ENCODE data around the gene OGFR. TPM values are rescaled to one million over a fixed set of nuclear protein-coding genes. Genes with fewer than 3 reads are reported as not detected.

OGFR gene
- total and polyA plus RNA-seq, 2 donors (not counting 3 experiments of a cell fraction or from before 2014, with no cell fraction given): 30.8 to 44.0 TPM

DNA sequence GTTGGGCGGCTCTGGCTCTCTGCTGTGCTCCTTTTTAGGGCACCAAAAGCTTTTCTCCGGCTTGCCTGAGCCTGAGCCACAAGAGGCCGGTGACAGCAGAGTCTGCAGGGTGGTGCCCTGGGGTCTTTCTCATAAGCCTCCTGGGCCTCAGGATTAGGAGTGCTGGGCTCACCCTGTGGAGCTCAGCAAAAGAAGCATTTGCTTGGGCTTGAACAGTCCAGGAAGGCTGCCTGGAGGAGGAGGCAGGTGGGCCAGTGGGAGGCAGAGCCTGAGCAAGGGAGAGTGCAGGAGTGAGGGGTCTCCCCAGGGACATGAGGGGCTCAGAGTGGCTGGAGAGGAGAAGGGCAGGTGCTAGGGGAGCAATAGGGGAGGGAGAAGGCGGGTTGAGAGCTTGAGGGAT is 41.2 kb upstream of the OGFR start:
- intact Hi-C loops (cut with micrococcal nuclease) (no loop called here), dilution Hi-C loops (cut with MboI; ENCODE audit: extremely low pct_ligation_motif_present, low sequenced_read_pairs) (no loop called here)
- H3K9me1 ChIP-seq (replicated peaks; ENCODE audit: control insufficient read depth, extremely low read depth, insufficient read depth, low read length): no peaks in the 10 kb centered on the region
- no peaks in the 10 kb centered on the region for H3K79me2 ChIP-seq (ENCODE audit: control insufficient read depth, insufficient read depth, low read length)
- ChIA-PET CTCF (interaction anchor here (0.9 to 1.3 kb wide), 3 partner anchors 9 to 28 kb away, joined by 3 to 4 read pairs (median 3); no protein-coding TSS in a partner anchor), POLR2A (no interaction called here)
- no peaks in the 10 kb centered on the region for H3K4me1 ChIP-seq (ENCODE audit: control insufficient read depth, extremely low read depth, insufficient read depth, low read length)
- H3K27me3 ChIP-seq (ENCODE audit: control insufficient read depth in 2 of 2, insufficient read depth in 2 of 2, low read length in 2 of 2): no peaks in the 10 kb centered on the region
- H3K9ac ChIP-seq (replicated peaks; ENCODE audit: extremely low read depth, insufficient read depth, low read length): no peak overlapping the region
- FAIRE-seq (no peak), DNase-seq (ENCODE audit: low read depth, low spot score) (no peak)
- BruUV-seq (replicated peaks): no TSS peak
- H2AFZ ChIP-seq (ENCODE audit: low read depth, low read length): no peak overlapping the region
- TF ChIP-seq FOS (IDR thresholded peaks at IDR 0.05; ENCODE audit: borderline replicate concordance, insufficient read depth, low read length) (no peak), MYC (IDR thresholded peaks at IDR 0.05; ENCODE audit: low read depth, low read length) (no peak), EZH2 (IDR thresholded peaks at IDR 0.05; ENCODE audit: borderline replicate concordance, low read depth, low read length, severe bottlenecking) (no peak), POLR2AphosphoS5 (IDR thresholded peaks at IDR 0.05; ENCODE audit: insufficient read depth, low read depth, low read length) (no peak), JUN (IDR thresholded peaks at IDR 0.05; ENCODE audit: borderline replicate concordance, insufficient read depth, insufficient read length, low read depth) (no peak), POLR2A (IDR thresholded peaks at IDR 0.05; ENCODE audit: low read depth, low read length) (no peak), GATA2 (IDR thresholded peaks at IDR 0.05; ENCODE audit: insufficient read depth, insufficient read length, low read depth, low read length) (no peak)
- TF ChIP-seq, protein P1, sequence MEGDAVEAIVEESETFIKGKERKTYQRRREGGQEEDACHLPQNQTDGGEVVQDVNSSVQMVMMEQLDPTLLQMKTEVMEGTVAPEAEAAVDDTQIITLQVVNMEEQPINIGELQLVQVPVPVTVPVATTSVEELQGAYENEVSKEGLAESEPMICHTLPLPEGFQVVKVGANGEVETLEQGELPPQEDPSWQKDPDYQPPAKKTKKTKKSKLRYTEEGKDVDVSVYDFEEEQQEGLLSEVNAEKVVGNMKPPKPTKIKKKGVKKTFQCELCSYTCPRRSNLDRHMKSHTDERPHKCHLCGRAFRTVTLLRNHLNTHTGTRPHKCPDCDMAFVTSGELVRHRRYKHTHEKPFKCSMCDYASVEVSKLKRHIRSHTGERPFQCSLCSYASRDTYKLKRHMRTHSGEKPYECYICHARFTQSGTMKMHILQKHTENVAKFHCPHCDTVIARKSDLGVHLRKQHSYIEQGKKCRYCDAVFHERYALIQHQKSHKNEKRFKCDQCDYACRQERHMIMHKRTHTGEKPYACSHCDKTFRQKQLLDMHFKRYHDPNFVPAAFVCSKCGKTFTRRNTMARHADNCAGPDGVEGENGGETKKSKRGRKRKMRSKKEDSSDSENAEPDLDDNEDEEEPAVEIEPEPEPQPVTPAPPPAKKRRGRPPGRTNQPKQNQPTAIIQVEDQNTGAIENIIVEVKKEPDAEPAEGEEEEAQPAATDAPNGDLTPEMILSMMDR (IDR thresholded peaks at IDR 0.05; ENCODE audit: extremely low read depth in 1 of 2, insufficient read depth in 1 of 2, low read depth in 1 of 2, low read length in 2 of 2): no peak
- TF ChIP-seq, protein P2, sequence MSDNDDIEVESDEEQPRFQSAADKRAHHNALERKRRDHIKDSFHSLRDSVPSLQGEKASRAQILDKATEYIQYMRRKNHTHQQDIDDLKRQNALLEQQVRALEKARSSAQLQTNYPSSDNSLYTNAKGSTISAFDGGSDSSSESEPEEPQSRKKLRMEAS (IDR thresholded peaks at IDR 0.05; ENCODE audit: insufficient read depth, insufficient read length): no peak
- no peak overlapping the region for H3K4me2 ChIP-seq (ENCODE audit: insufficient read depth, low read length)
- H3K36me3 ChIP-seq (ENCODE audit: control insufficient read depth in 2 of 2, extremely low read depth in 1 of 2, insufficient read depth in 2 of 2, low read length in 2 of 2): no peaks in the 10 kb centered on the region
- H4K20me1 ChIP-seq (replicated peaks; ENCODE audit: control insufficient read depth, extremely low read depth, insufficient read depth, low read length): no peaks in the 10 kb centered on the region
- no peaks in the 10 kb centered on the region for H3K9me3 ChIP-seq (replicated peaks; ENCODE audit: control insufficient read depth, insufficient read depth, low read length)
- H3K4me3 ChIP-seq (replicated peaks in 1 of 3; ENCODE audit: insufficient read depth in 1 of 3, low read depth in 1 of 3, low read length in 3 of 3): no peak overlapping the region
- H3K27ac ChIP-seq (ENCODE audit: insufficient read depth, low read depth, low read length): no peak overlapping the region
